Mammary epithelial cell (primary cell): ENCODE measurements around the gene NRSN2.
"Not testable (repeated sequence)": the region's sequence is repeated elsewhere in the genome, so short reads cannot be mapped to it uniquely, and the experiment has no call there.

Source experiments
- EZH2 ChIP-seq: IDR thresholded peaks from 2 replicates; pipeline ENCODE4 v1.6.1; 2012; ENCODE audit warnings: low read length, inconsistent platforms, borderline replicate concordance
- TF ChIP-seq, protein P1 (sequence below), 2 donors: IDR thresholded peaks in 1 of 2; conservative IDR thresholded peaks in 1 of 2; 2 replicates each; pipeline ENCODE4 v1.5.1; 2011 to 2012; ENCODE audit warnings: inconsistent platforms in 2 of 2, low read length in 2 of 2, mild to moderate bottlenecking in 2 of 2, control low read depth in 1 of 2, low read depth in 1 of 2; ENCODE audit not compliant: insufficient read depth in 1 of 2; ENCODE audit errors: extremely low read depth in 1 of 2

DNA sequence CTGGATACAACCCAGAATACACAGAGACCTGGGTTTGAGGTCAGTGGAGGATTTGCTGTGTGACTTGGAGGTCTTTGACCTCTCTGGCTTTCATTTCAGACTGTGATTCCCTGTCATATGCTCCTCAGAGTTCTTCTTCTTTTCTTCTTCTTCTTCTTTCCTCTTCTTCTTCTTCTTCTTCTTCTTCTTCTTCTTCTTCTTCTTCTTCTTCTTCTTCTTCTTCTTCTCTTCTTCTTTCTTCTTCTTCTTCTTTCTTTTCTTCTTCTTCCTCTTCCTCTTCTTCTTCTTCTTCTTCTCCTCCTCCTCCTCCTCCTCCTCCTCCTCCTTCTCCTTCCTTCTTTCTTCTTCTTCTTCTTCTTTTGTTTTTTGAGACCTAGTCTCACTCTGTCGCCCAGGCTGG is 10.9 kb upstream of the NRSN2 start:
- TF ChIP-seq, protein P1, sequence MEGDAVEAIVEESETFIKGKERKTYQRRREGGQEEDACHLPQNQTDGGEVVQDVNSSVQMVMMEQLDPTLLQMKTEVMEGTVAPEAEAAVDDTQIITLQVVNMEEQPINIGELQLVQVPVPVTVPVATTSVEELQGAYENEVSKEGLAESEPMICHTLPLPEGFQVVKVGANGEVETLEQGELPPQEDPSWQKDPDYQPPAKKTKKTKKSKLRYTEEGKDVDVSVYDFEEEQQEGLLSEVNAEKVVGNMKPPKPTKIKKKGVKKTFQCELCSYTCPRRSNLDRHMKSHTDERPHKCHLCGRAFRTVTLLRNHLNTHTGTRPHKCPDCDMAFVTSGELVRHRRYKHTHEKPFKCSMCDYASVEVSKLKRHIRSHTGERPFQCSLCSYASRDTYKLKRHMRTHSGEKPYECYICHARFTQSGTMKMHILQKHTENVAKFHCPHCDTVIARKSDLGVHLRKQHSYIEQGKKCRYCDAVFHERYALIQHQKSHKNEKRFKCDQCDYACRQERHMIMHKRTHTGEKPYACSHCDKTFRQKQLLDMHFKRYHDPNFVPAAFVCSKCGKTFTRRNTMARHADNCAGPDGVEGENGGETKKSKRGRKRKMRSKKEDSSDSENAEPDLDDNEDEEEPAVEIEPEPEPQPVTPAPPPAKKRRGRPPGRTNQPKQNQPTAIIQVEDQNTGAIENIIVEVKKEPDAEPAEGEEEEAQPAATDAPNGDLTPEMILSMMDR (conservative IDR thresholded peaks at IDR 0.05 in 1 of 2, IDR thresholded peaks at IDR 0.05 in 1 of 2; ENCODE audit: extremely low read depth in 1 of 2, insufficient read depth in 1 of 2, low read depth in 1 of 2, low read length in 2 of 2) = not testable (repeated sequence)
- not testable (repeated sequence) for TF ChIP-seq EZH2
